ENCODE measurements around the gene KRT26. TPM values are rescaled to one million over a fixed set of nuclear protein-coding genes. Genes with fewer than 3 reads are reported as not detected.

The KRT26 gene
- total and polyA plus RNA-seq, 2 of the 8 experiments (the other 6 are each of a cell fraction or from before 2014, with no cell fraction given): not detected

GRCh38 chr17:40800381-40800780 is 28.4 kb upstream of the KRT26 start:
- no peak overlapping the region for H3K27ac ChIP-seq (ENCODE audit: low read depth, low read length)
- DNase-seq (ENCODE audit: low read depth in 1 of 2, low spot score in 2 of 2) (no peak), FAIRE-seq (no peak)
- H3K14ac ChIP-seq (ENCODE audit: insufficient read length): no peak overlapping the region
- 82% methylated on average over 1 of the region's 1 CpG; no CpG with 5 or more reads in 1 of the 2 experiments for WGBS, 2 experiments (ENCODE audit: extremely low coverage in 1 of 2, insufficient coverage in 1 of 2, insufficient read length in 1 of 2, insufficient replicate concordance in 2 of 2, low coverage in 1 of 2, low lambda C conversion rate in 2 of 2, missing lambda C conversion rate in 1 of 2)
- no peak overlapping the region for H2AFZ ChIP-seq (ENCODE audit: low read length)
- H2BK5ac ChIP-seq (ENCODE audit: low read depth, low read length): no peak overlapping the region
- no peak overlapping the region for H3K4me2 ChIP-seq (ENCODE audit: insufficient read depth in 1 of 2, low read depth in 2 of 2, low read length in 2 of 2)
- H3K4ac ChIP-seq (replicated peaks; ENCODE audit: insufficient read length, low read depth, low read length): no peak overlapping the region
- H3K23me2 ChIP-seq (ENCODE audit: low read depth, low read length): no peaks in the 10 kb centered on the region
- H3K9me3 ChIP-seq (ENCODE audit: insufficient read depth in 2 of 2, low read depth in 1 of 2, low read length in 1 of 2): no peaks in the 10 kb centered on the region
- H2BK12ac ChIP-seq (ENCODE audit: low read depth, low read length): no peak overlapping the region
- no peak overlapping the region for H4K8ac ChIP-seq (ENCODE audit: extremely low read depth, insufficient read depth, low read length)
- H2AK5ac ChIP-seq (ENCODE audit: low read depth, low read length): no peak overlapping the region
- H3K4me3 ChIP-seq (ENCODE audit: extremely low read depth in 1 of 4, insufficient read depth in 2 of 4, low read depth in 3 of 4, low read length in 4 of 4): no peak overlapping the region
- H3K56ac ChIP-seq (replicated peaks; ENCODE audit: insufficient read length, low read depth, low read length): no peak overlapping the region
- H3K36me3 ChIP-seq (ENCODE audit: control insufficient read depth in 2 of 4, insufficient read depth in 4 of 4, low read length in 3 of 4): no peaks in the 10 kb centered on the region
- no peak overlapping the region for H2BK20ac ChIP-seq (ENCODE audit: low read length)
- ChIA-PET CTCF (ENCODE audit: partially characterized antibody) (interaction anchor here (1.0 kb wide), 1 partner anchor 9 kb away, joined by 3 read pairs; no protein-coding TSS in a partner anchor), POLR2A (ENCODE audit: partially characterized antibody) (no interaction called here)
- H3K79me2 ChIP-seq (ENCODE audit: control insufficient read depth in 1 of 2, insufficient read depth in 2 of 2, low read length in 2 of 2): no peaks in the 10 kb centered on the region
- H4K20me1 ChIP-seq (replicated peaks in 1 of 2; ENCODE audit: control insufficient read depth in 1 of 2, insufficient read depth in 2 of 2, low read length in 2 of 2): no peaks in the 10 kb centered on the region
- H3K9ac ChIP-seq (replicated peaks in 1 of 4; ENCODE audit: extremely low read depth in 1 of 4, low read depth in 3 of 4, low read length in 3 of 4): no peak overlapping the region
- no peak overlapping the region for H2BK15ac ChIP-seq (ENCODE audit: low read length)
- no peaks in the 10 kb centered on the region for H3K4me1 ChIP-seq (replicated peaks in 1 of 4; ENCODE audit: control insufficient read depth in 3 of 4, insufficient read depth in 4 of 4, low read length in 3 of 4)
- H4K5ac ChIP-seq (ENCODE audit: insufficient read length, low read depth, low read length): no peak overlapping the region
- no peaks in the 10 kb centered on the region for H3K79me1 ChIP-seq (ENCODE audit: low read depth, low read length)
- no peak overlapping the region for H3K18ac ChIP-seq (ENCODE audit: extremely low read depth, low read length)
- H2BK120ac ChIP-seq (replicated peaks; ENCODE audit: low read depth, low read length): no peak overlapping the region
- H4K91ac ChIP-seq (replicated peaks; ENCODE audit: insufficient read length, low read length): no peak overlapping the region
- 0 out of 7 replicates have a peak, but pooled peaks cover 0 to 3% (median 0%) of the 10 kb centered on the region in 4 experiments for H3K27me3 ChIP-seq (replicated peaks in 1 of 4; ENCODE audit: control insufficient read depth in 3 of 4, extremely low read depth in 1 of 4, insufficient read depth in 3 of 4, low read length in 3 of 4)
- H3K23ac ChIP-seq (ENCODE audit: insufficient read length): no peak overlapping the region
- TF ChIP-seq SAP30 (IDR thresholded peaks at IDR 0.05; ENCODE audit: insufficient read depth, insufficient replicate concordance, low read length): no peak
- no peak for TF ChIP-seq YY1 (IDR thresholded peaks at IDR 0.05; ENCODE audit: low read depth, low read length)
